H9 (cell line): Measurements from ENCODE around the gene GPR84. TPM values are rescaled to one million over a fixed set of nuclear protein-coding genes. Genes with fewer than 3 reads are reported as not detected.
A peak's percentile ranks its signal among the peaks of the same experiment; 100 is the strongest.

Source experiments
- DNase-seq: peaks from one replicate; pipeline ENCODE4 v3.0.0-alpha.2; 2017
- H2AFZ ChIP-seq: one replicate; pipeline ENCODE4 v1.6.1; 2013; ENCODE audit warnings: mild to moderate bottlenecking, low read length, control low read depth, moderate library complexity
- H2AK5ac ChIP-seq: 2 replicates; pipeline ENCODE4 v1.6.1; 2013; ENCODE audit warnings: low read length, control low read depth, mixed read lengths; ENCODE audit not compliant: insufficient read length
- H2BK120ac ChIP-seq: one replicate; pipeline ENCODE4 v1.6.1; 2013; ENCODE audit warnings: low read depth, mild to moderate bottlenecking, low read length, control low read depth, inconsistent platforms; ENCODE audit not compliant: poor library complexity, severe bottlenecking
- H2BK12ac ChIP-seq: 2 replicates; pipeline ENCODE4 v1.6.1; 2013; ENCODE audit warnings: low read length, control low read depth, mixed read lengths, low read depth; ENCODE audit not compliant: insufficient read length
- H2BK15ac ChIP-seq: 2 replicates; pipeline ENCODE4 v1.6.1; 2013; ENCODE audit warnings: low read depth, low read length, control low read depth
- H2BK20ac ChIP-seq: one replicate; pipeline ENCODE4 v1.6.1; 2013; ENCODE audit warnings: low read depth, mild to moderate bottlenecking, low read length, control low read depth, inconsistent platforms; ENCODE audit not compliant: poor library complexity, severe bottlenecking
- H2BK5ac ChIP-seq: 2 replicates; pipeline ENCODE4 v1.6.1; 2013; ENCODE audit warnings: low read length, control low read depth, mixed read lengths; ENCODE audit not compliant: insufficient read length
- H3K14ac ChIP-seq: 2 replicates; pipeline ENCODE4 v1.6.1; 2013; ENCODE audit warnings: low read length, control low read depth; ENCODE audit not compliant: insufficient read depth
- H3K18ac ChIP-seq: 2 replicates; pipeline ENCODE4 v1.6.1; 2013; ENCODE audit warnings: low read depth, mild to moderate bottlenecking, mixed read lengths, low read length, control low read depth; ENCODE audit not compliant: insufficient read length
- H3K23ac ChIP-seq: 2 replicates; pipeline ENCODE4 v1.6.1; 2013; ENCODE audit warnings: low read length, control low read depth, mixed read lengths, low read depth; ENCODE audit not compliant: insufficient read length
- H3K23me2 ChIP-seq: 2 replicates; pipeline ENCODE4 v1.6.1; 2013; ENCODE audit warnings: low read depth, mild to moderate bottlenecking, mixed read lengths, low read length, control low read depth; ENCODE audit not compliant: insufficient read length, poor library complexity, severe bottlenecking
- H3K27ac ChIP-seq: 2 replicates; pipeline ENCODE4 v1.5.1; 2013; ENCODE audit warnings: low read length, control low read depth, mixed read lengths, low read depth; ENCODE audit not compliant: insufficient read length
- H3K27me3 ChIP-seq: 2 replicates; pipeline ENCODE4 v1.6.1; 2013; ENCODE audit warnings: low read length, control low read depth, inconsistent platforms; ENCODE audit not compliant: insufficient read depth
- H3K4ac ChIP-seq: 2 replicates; pipeline ENCODE4 v1.6.1; 2013; ENCODE audit warnings: low read depth, mild to moderate bottlenecking, control low read depth, inconsistent platforms, low read length, moderate library complexity
- H3K4me1 ChIP-seq: 2 replicates; pipeline ENCODE4 v1.6.1; 2013; ENCODE audit warnings: low read length, control low read depth, inconsistent platforms; ENCODE audit not compliant: insufficient read depth
- H3K4me2 ChIP-seq: 2 replicates; pipeline ENCODE4 v1.6.1; 2013; ENCODE audit warnings: low read length, control low read depth, mixed read lengths; ENCODE audit not compliant: insufficient read length, insufficient read depth
- H3K56ac ChIP-seq: 2 replicates; pipeline ENCODE4 v1.6.1; 2013; ENCODE audit warnings: low read depth, mild to moderate bottlenecking, mixed read lengths, low read length, control low read depth; ENCODE audit not compliant: insufficient read length
- H3K79me1 ChIP-seq: 2 replicates; pipeline ENCODE4 v1.6.1; 2013; ENCODE audit warnings: low read depth, mild to moderate bottlenecking, moderate library complexity, low read length, control low read depth, inconsistent platforms; ENCODE audit not compliant: insufficient read depth, poor library complexity, severe bottlenecking
- H3K79me2 ChIP-seq: 2 replicates; pipeline ENCODE4 v1.6.1; 2013; ENCODE audit warnings: low read length, control low read depth, inconsistent platforms; ENCODE audit not compliant: insufficient read depth
- H3K9ac ChIP-seq: 2 replicates; pipeline ENCODE4 v1.6.1; 2013; ENCODE audit warnings: low read length, control low read depth, mixed read lengths; ENCODE audit not compliant: insufficient read length; ENCODE audit errors: extremely low read depth
- H3K9me3 ChIP-seq: one replicate; pipeline ENCODE4 v1.6.1; 2013; ENCODE audit warnings: low read depth, low read length, inconsistent platforms; ENCODE audit not compliant: control insufficient read depth
- H3T11ph ChIP-seq: one replicate; pipeline ENCODE4 v1.6.1; 2013; ENCODE audit warnings: mild to moderate bottlenecking, low read length, control low read depth, inconsistent platforms
- H4K20me1 ChIP-seq: one replicate; pipeline ENCODE4 v1.6.1; 2013; ENCODE audit not compliant: control insufficient read depth, insufficient read length, insufficient read depth
- H4K5ac ChIP-seq: 2 replicates; pipeline ENCODE4 v1.6.1; 2013; ENCODE audit warnings: low read depth, mild to moderate bottlenecking, mixed read lengths, low read length, control low read depth; ENCODE audit not compliant: insufficient read length
- H4K8ac ChIP-seq: replicated peaks from 2 replicates; pipeline ENCODE4 v1.6.1; 2013; ENCODE audit warnings: low read length, control low read depth, mixed read lengths, low read depth; ENCODE audit not compliant: insufficient read length
- H4K91ac ChIP-seq: 2 replicates; pipeline ENCODE4 v1.6.1; 2013; ENCODE audit warnings: low read depth, mild to moderate bottlenecking, moderate library complexity, mixed read lengths, low read length, control low read depth; ENCODE audit not compliant: insufficient read length
- H3K27ac Mint-ChIP-seq, 3 experiments: 2 replicates in 2 of 3; 3 replicates in 1 of 3; pipeline ENCODE4 v1.8.0; 2020 to 2021; ENCODE audit warnings: mixed read lengths in 3 of 3, mild to moderate bottlenecking in 1 of 3, moderate library complexity in 1 of 3
- H3K27me3 Mint-ChIP-seq: 2 replicates; pipeline ENCODE4 v1.8.0; 2021; ENCODE audit warnings: low read depth, mild to moderate bottlenecking, moderate library complexity, mixed read lengths
- H3K36me3 Mint-ChIP-seq, 3 experiments: 2 replicates in 2 of 3; 3 replicates in 1 of 3; pipeline ENCODE4 v1.8.0; 2020 to 2021; ENCODE audit warnings: low read depth in 3 of 3, mixed read lengths in 3 of 3; ENCODE audit not compliant: insufficient read depth in 1 of 3
- H3K4me1 Mint-ChIP-seq, 2 experiments: 2 replicates each; pipeline ENCODE4 v1.8.0; 2020; ENCODE audit warnings: mixed read lengths in 2 of 2
- H3K4me3 Mint-ChIP-seq, 2 experiments: 2 replicates in 1 of 2; 3 replicates in 1 of 2; pipeline ENCODE4 v1.8.0; 2020 to 2021; ENCODE audit warnings: mild to moderate bottlenecking in 2 of 2, mixed read lengths in 2 of 2, moderate library complexity in 1 of 2
- H3K9me3 Mint-ChIP-seq, 2 experiments: 2 replicates in 1 of 2; 3 replicates in 1 of 2; pipeline ENCODE4 v1.8.0; 2020; ENCODE audit warnings: mild to moderate bottlenecking in 2 of 2, mixed read lengths in 2 of 2, moderate library complexity in 1 of 2
- WGBS: extraction: QIAGEN DNeasy Blood & Tissue Kit; methylation state at CpG from one replicate; pipeline ENCODE4 v1.1.7; 2013; ENCODE audit warnings: missing lambda C conversion rate, low lambda C conversion rate, mixed read lengths; ENCODE audit not compliant: insufficient read length; ENCODE audit errors: extremely low coverage; 5-methylcytosine and 5-hydroxymethylcytosine counted together
- total RNA-seq: library from RNA; stranded (reverse); gene quantifications from 2 replicates; pipeline ENCODE4 v1.2.1, GENCODE V29; 2021
- TF ChIP-seq, protein P1 (sequence below): fragments of 200-600 bp; sonication (generic); conservative IDR thresholded peaks from 3 replicates; pipeline ENCODE4 v1.8.0; 2021; ENCODE audit warnings: antibody characterized with exemption, mild to moderate bottlenecking

Gene GPR84
- total RNA-seq, 1 experiment from 2014 or later = not detected

GRCh38 chr12:54368709-54369596 lies 4.7 kb upstream of the GPR84 start:
- Histone ChIP-seq H3K27ac (no peak overlapping the region), H3K4me2 (peak overlapping the region; percentile 82), H3K23ac (no peak overlapping the region), H3K79me2 (no peaks in the 10 kb centered on the region), H3K9ac (no peak overlapping the region), H3K4ac (no peak overlapping the region), H3K79me1 (no peaks in the 10 kb centered on the region), H3K18ac (no peak overlapping the region), H3K14ac (no peak overlapping the region; the same call in 1 of the 2 replicates), H3K27me3 (peaks cover 2% of the 10 kb centered on the region; the same call in 1 of the 2 replicates), H4K5ac (no peak overlapping the region), H3K9me3 (no peaks in the 10 kb centered on the region), H2BK120ac (no peak overlapping the region), H2BK15ac (no peak overlapping the region), H3K23me2 (peaks cover 12% of the 10 kb centered on the region), H4K8ac (no peak overlapping the region), H4K91ac (no peak overlapping the region), H3K4me1 (no peaks in the 10 kb centered on the region), H3K56ac (no peak overlapping the region), H2AK5ac (no peak overlapping the region), H2BK5ac (no peak overlapping the region), H3T11ph (no peak overlapping the region), H2AFZ (no peak overlapping the region), H4K20me1 (no peaks in the 10 kb centered on the region), H2BK12ac (no peak overlapping the region), H2BK20ac (no peak overlapping the region)
- H3K9me3 Mint-ChIP-seq = no peaks in the 10 kb centered on the region
- peaks cover 23 to 24% of the 10 kb centered on the region in 2 experiments for H3K4me1 Mint-ChIP-seq
- H3K27me3 Mint-ChIP-seq = peaks cover 40% of the 10 kb centered on the region
- H3K4me3 Mint-ChIP-seq = peak overlapping the region; percentile 36 to 62; a peak in 4 of 5 replicates
- DNase-seq = peak; percentile 84
- peaks cover 4 to 22% (median 14%) of the 10 kb centered on the region in 3 experiments; a peak in 6 of 7 replicates for H3K36me3 Mint-ChIP-seq
- WGBS = no CpG with 5 or more reads among the region's 40 CpGs
- TF ChIP-seq, protein P1, sequence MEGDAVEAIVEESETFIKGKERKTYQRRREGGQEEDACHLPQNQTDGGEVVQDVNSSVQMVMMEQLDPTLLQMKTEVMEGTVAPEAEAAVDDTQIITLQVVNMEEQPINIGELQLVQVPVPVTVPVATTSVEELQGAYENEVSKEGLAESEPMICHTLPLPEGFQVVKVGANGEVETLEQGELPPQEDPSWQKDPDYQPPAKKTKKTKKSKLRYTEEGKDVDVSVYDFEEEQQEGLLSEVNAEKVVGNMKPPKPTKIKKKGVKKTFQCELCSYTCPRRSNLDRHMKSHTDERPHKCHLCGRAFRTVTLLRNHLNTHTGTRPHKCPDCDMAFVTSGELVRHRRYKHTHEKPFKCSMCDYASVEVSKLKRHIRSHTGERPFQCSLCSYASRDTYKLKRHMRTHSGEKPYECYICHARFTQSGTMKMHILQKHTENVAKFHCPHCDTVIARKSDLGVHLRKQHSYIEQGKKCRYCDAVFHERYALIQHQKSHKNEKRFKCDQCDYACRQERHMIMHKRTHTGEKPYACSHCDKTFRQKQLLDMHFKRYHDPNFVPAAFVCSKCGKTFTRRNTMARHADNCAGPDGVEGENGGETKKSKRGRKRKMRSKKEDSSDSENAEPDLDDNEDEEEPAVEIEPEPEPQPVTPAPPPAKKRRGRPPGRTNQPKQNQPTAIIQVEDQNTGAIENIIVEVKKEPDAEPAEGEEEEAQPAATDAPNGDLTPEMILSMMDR = peak; percentile 88
- H3K27ac Mint-ChIP-seq = peak overlapping the region in 1 of 3 experiments; percentile 34; a peak in 1 of 7 replicates
